GM12801 (cell line): ENCODE data around the gene C3orf33.

ENCODE experiments used
- CTCF ChIP-seq: IDR thresholded peaks from one replicate; pipeline ENCODE4 v1.5.1; 2011; ENCODE audit warnings: control low read depth; ENCODE audit not compliant: insufficient read length; ENCODE audit errors: extremely low read depth

Gene C3orf33

GRCh38 chr3:155772801-155773200, 33.3 kb downstream of the C3orf33 start:
- TF ChIP-seq CTCF: no peak

GRCh38 chr3:155771126-155771525, 35.0 kb downstream of the C3orf33 start:
- TF ChIP-seq CTCF: no peak

DNA sequence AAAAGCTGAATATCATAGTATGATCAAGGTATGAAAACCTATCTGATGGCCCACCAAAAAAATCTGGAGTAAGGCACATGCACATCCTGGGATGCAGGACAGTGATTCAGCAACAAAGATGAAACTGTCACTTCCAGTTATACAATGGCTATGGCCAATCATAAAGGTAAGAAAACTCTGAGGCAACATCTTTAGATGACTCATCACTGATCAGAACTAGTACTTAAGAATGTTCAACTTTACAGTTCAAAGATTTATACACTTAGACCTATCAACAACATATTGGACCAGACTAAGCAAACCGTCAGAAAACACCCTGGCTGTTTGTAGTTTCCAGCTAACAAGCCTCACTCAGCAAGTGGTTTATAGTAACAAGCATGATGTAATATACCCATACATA, 39.9 kb downstream of the C3orf33 start:
- TF ChIP-seq CTCF: no peak

DNA sequence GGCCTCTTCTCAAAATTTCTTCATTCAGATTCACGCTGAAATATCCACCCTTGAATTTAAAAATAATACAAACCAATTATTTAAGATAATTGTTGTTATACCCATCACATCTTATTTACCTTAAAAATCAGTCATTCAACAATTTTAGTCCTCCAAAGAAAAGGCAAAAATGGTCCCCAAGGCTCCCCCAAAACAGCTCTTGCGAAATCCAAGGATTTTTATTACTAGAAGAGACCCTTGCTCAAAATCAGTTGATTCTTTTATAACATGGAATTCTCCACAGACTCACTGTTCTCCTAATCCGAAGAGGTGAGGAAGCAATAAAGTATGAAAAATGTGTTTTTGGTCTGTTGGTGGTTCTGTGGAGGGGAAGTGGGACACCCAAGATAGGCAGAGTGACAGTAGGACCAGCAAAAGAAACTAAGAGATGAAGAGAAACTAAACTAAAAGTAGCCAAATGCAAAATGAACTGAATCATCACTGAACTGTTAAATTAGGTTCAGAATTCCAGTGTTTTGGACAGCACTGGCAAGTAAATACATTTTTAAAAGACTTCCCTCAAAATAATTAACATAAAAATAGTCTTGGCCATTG, 42.1 kb downstream of the C3orf33 start:
- TF ChIP-seq CTCF: no peak

DNA sequence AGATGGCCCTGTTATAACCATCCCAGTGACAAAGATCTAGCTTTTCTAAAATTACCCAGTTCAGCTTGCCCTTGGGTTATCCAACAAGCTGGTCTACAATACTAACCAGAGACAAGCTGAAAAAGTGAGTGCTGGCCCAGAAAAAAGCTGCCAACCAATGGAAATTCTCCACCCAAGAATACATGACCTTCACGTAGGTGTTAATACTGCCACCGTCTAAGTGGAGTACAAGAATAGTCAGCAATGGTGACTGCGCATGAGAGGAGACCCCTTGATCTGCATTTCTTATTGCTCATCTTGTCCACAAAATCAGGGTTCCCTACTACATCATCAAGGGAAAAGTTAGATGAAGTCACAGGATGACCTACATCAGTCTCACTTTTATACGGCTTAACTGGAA, 45.4 kb downstream of the C3orf33 start:
- TF ChIP-seq CTCF: no peak

DNA sequence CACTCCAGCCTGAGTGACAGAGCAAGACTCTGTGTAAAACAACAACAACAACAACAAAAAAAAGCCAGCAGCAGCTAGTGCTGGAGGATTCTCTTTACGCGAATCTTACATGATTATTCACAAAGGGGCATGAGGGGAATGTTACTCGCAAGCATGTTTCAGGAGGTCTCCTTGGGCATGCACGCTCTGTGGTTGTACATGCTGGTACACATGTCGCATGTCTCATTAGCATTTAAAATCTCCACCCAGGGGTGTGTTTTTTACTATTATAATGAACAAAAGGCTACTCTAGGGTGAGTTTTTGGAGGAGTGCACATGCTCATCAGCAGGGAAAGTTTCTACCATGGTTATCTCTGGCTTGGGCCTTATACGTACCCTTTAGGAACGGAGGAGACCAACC, 48.5 kb downstream of the C3orf33 start:
- TF ChIP-seq CTCF: no peak

DNA sequence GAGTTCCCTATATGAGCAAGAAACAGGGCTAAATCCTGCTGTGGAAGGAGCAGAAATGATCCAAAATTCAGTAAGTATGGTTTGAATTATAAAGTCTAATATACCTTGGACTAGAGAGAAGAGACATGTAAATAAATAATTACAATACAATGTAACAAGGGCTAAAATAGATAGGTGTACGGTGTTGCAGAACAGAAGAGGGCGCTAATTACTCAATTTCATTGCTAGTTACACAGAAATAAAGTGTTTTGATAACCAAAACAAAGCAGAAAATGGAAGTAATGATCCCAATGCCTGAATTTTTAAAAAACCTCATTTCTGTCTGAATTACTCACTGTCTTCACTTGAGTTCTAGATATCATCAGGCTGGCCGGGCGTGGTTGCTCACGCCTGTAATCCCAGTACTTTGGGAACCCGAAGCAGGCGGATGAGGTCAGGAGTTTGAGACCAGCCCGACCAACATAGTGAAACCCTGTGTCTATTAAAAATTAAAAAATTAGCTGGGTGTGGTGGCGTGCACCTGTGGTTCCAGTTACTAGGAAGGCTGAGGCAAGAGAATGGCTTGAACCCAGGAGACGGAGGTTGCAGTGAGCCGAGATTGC, 52.9 kb downstream of the C3orf33 start:
- TF ChIP-seq CTCF: no peak
